ENCODE measurements around the gene ADGRD1.

Gene ADGRD1

DNA sequence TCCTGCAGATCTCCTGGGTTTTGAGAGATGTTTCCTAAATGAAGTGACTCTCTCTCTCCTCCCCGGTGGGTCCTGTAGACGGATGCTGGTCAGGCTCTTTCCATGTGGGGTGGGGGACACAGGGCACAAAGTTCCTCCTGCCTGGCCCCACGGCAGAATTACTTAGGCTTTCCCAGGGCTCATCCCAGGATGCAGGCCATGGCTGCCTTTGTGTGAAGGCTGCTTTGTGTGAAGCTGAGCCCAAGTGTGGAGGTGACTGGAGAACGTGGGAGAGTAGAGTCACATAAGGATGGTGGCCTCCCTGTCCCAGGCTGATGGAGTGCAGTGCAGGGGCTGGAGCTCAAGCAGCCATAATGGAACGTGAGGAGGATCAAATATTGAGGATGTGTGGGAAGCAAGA, 200.2 kb downstream of the ADGRD1 start:
- no peak overlapping the region for H3K4me3 ChIP-seq (replicated peaks in 1 of 2; ENCODE audit: low read depth in 2 of 2, low read length in 2 of 2)
- TF ChIP-seq, protein P1, sequence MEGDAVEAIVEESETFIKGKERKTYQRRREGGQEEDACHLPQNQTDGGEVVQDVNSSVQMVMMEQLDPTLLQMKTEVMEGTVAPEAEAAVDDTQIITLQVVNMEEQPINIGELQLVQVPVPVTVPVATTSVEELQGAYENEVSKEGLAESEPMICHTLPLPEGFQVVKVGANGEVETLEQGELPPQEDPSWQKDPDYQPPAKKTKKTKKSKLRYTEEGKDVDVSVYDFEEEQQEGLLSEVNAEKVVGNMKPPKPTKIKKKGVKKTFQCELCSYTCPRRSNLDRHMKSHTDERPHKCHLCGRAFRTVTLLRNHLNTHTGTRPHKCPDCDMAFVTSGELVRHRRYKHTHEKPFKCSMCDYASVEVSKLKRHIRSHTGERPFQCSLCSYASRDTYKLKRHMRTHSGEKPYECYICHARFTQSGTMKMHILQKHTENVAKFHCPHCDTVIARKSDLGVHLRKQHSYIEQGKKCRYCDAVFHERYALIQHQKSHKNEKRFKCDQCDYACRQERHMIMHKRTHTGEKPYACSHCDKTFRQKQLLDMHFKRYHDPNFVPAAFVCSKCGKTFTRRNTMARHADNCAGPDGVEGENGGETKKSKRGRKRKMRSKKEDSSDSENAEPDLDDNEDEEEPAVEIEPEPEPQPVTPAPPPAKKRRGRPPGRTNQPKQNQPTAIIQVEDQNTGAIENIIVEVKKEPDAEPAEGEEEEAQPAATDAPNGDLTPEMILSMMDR (IDR thresholded peaks at IDR 0.05; ENCODE audit: low read depth, low read length): no peak
- DNase-seq (ENCODE audit: low read depth in 2 of 2): no peak

DNA sequence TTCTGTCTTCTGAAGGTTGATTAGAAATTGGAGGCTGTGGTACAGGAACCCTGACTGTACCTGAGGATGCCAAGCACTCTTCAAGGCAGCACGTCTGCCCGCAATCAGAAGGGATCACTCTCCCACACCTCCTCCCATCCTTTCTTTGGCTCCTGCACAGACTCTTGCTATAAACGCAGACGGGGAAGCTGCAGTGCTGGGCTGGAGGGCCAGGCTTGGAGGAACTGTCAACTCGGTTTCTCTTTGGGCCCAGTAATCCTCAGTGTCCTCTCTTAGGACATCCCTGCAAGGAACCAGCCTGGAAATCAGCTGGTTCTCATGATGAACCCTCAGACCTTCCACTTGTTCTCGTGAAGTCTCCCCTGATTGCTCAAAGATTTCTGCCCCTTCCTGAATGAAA, 201.4 kb downstream of the ADGRD1 start:
- DNase-seq (ENCODE audit: low read depth in 2 of 2): no peak
- TF ChIP-seq, protein P1 (IDR thresholded peaks at IDR 0.05; ENCODE audit: low read depth, low read length): no peak
- no peak overlapping the region for H3K4me3 ChIP-seq (replicated peaks in 1 of 2; ENCODE audit: low read depth in 2 of 2, low read length in 2 of 2)

DNA sequence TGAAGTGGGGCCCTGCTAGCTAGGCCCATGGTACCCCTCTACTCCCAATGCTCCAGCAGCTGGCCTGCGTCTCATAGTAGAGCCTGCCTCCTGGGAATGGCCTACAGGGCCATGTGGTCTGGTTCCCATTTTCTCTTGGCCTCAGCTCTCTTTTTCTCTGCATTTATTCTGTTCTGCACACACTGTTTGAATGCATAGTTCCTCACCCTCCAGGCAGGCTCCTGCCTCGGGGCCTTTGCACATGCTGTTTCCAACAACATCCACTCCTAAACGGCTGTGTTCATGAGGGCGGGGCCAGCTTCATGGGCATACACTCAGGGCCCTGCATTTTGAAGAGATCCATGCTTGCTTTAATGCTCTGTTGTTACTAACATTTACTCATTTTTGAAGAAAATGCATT, 204.0 kb downstream of the ADGRD1 start:
- DNase-seq (ENCODE audit: low read depth in 2 of 2): no peak
- H3K4me3 ChIP-seq (replicated peaks in 1 of 2; ENCODE audit: low read depth in 2 of 2, low read length in 2 of 2): no peak overlapping the region
- TF ChIP-seq, protein P1 (IDR thresholded peaks at IDR 0.05; ENCODE audit: low read depth, low read length): no peak

DNA sequence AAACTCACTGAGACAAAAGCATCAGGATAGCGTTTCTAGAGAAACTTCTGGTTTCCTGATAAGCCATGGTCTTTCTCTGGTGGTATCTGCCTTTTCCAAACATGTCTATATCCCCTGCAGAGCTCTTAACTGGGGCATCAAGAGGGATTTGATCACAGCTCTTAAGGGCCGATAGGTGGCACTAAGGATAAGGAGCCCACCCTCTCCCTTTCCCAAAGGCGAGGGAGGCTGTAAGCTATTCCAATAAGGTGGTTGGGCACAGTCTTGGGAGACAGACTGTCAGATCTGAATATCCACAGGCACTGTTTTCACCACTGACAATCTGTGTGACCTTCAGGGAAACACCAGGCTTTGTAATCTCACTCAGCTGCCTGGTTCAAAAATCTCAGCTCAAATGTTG, 206.0 kb downstream of the ADGRD1 start:
- no peak overlapping the region for H3K4me3 ChIP-seq (replicated peaks in 1 of 2; ENCODE audit: low read depth in 2 of 2, low read length in 2 of 2)
- no peak for DNase-seq (ENCODE audit: low read depth in 2 of 2)
- TF ChIP-seq, protein P1 (IDR thresholded peaks at IDR 0.05; ENCODE audit: low read depth, low read length): no peak

DNA sequence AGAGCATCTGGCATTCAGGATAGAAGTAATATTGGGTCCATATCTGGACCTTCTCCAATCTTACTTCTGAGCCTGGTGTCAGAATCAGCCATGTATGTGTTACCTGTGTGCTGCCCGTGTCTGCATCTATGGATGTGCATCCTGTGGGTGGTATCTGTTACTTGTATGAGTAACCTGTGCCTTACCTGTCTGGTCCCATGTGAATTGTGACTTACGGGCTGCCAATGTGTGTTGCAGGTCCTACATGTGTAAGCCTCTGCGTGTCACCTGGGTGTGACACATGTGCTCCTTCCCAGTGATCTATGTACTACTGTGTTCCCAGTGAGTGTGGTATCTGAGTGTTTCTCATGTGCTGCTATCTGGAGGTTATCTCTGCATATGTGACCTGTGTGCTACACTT, 208.4 kb downstream of the ADGRD1 start:
- no peak for DNase-seq (ENCODE audit: low read depth in 2 of 2)
- TF ChIP-seq, protein P1 (IDR thresholded peaks at IDR 0.05; ENCODE audit: low read depth, low read length): no peak
- no peak overlapping the region for H3K4me3 ChIP-seq (replicated peaks in 1 of 2; ENCODE audit: low read depth in 2 of 2, low read length in 2 of 2)

DNA sequence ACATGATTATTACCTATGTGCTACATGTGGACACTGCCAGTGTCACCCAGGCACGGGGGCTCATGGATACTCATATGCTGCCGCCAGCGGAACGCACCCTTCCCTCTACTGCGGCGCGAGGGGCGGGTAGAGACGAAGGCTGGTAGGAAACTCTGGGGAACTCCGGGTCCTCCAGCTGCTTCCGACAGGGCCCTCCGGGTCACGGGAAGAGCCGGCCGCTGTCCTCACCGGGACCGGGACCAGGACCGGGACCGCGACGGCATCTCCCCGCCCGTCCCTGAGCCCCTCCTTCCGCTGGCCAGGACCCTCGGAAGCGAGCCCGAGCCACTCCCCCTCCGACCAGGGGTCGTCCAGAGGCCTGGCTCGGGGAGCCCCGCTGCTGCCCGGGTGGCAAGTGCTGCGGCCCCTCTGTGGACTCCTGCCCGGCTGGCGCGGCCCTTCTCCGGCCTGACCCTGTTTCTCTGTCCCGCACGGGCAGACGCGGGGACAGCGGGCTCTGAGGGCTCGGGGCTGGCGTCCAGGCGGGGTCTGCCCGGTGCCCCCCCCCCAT, 209.6 kb downstream of the ADGRD1 start:
- TF ChIP-seq, protein P1 (IDR thresholded peaks at IDR 0.05; ENCODE audit: low read depth, low read length): no peak
- no peak overlapping the region for H3K4me3 ChIP-seq (replicated peaks in 1 of 2; ENCODE audit: low read depth in 2 of 2, low read length in 2 of 2)
- no peak for DNase-seq (ENCODE audit: low read depth in 2 of 2)

Data from cardiac fibroblast (primary cell).